HCT116 (cell line): ENCODE measurements around the gene CBX8. TPM values are rescaled to one million over a fixed set of nuclear protein-coding genes. Genes with fewer than 3 reads are reported as not detected.

Experiments used
- total RNA-seq: library from RNA; stranded (reverse); gene quantifications from one replicate; pipeline ENCODE4 v1.2.1, GENCODE V29; 2021; ENCODE audit not compliant: unreplicated experiment

The CBX8 gene
- total RNA-seq, 1 experiment from 2014 or later = 29.0 TPM

Other genes starting within 250 kb of the CBX8 start
- gene RBFOX3, start 186.0 kb downstream of the CBX8 start, total RNA-seq = not detected
- not detected for gene ENPP7, start 66.1 kb downstream of the CBX8 start, total RNA-seq
- 28.3 TPM for gene CBX2, start 18.9 kb downstream of the CBX8 start, total RNA-seq
- gene CBX4, start 42.4 kb upstream of the CBX8 start, total RNA-seq = 60.9 TPM
- gene TBC1D16, start 238.8 kb upstream of the CBX8 start, total RNA-seq = 31.1 TPM
- 10.3 TPM for gene CCDC40, start 239.6 kb upstream of the CBX8 start, total RNA-seq